ENCODE measurements around the gene PITRM1. TPM values are rescaled to one million over a fixed set of nuclear protein-coding genes. Genes with fewer than 3 reads are reported as not detected.
"Not testable (repeated sequence)": the region's sequence is repeated elsewhere in the genome, so short reads cannot be mapped to it uniquely, and the experiment has no call there.

Gene PITRM1, protein sequence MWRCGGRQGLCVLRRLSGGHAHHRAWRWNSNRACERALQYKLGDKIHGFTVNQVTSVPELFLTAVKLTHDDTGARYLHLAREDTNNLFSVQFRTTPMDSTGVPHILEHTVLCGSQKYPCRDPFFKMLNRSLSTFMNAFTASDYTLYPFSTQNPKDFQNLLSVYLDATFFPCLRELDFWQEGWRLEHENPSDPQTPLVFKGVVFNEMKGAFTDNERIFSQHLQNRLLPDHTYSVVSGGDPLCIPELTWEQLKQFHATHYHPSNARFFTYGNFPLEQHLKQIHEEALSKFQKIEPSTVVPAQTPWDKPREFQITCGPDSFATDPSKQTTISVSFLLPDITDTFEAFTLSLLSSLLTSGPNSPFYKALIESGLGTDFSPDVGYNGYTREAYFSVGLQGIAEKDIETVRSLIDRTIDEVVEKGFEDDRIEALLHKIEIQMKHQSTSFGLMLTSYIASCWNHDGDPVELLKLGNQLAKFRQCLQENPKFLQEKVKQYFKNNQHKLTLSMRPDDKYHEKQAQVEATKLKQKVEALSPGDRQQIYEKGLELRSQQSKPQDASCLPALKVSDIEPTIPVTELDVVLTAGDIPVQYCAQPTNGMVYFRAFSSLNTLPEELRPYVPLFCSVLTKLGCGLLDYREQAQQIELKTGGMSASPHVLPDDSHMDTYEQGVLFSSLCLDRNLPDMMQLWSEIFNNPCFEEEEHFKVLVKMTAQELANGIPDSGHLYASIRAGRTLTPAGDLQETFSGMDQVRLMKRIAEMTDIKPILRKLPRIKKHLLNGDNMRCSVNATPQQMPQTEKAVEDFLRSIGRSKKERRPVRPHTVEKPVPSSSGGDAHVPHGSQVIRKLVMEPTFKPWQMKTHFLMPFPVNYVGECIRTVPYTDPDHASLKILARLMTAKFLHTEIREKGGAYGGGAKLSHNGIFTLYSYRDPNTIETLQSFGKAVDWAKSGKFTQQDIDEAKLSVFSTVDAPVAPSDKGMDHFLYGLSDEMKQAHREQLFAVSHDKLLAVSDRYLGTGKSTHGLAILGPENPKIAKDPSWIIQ
- 65.8 and 70.4 TPM in 2 replicates for total RNA-seq (2022)
- Bru-seq, nascent RNA: percentile 76 among the genes with signal in this experiment
- BruChase-seq, experiment 1, labeled RNA remaining after a 6-hour chase: percentile 76 among the genes with signal in this experiment
- BruChase-seq, experiment 2, labeled RNA remaining after a 2-hour chase: percentile 73 among the genes with signal in this experiment
- long read RNA-seq, transcript PITRM1-201 (27 exons, 3,450 nt): major isoform, 41 of 66 reads
- long read RNA-seq, partial matches to known transcripts: 15 of 66 reads
- long read RNA-seq, other reads (novel, unspliced or antisense): 10 of 66 reads

- intact Hi-C loops (cut with micrococcal nuclease; ENCODE audit: unreplicated experiment): no loop called here
- peaks cover 47% of the 10 kb centered on the region for H3K36me3 Mint-ChIP-seq (ENCODE audit: insufficient read depth, unreplicated experiment)
- H3K4me3 Mint-ChIP-seq (ENCODE audit: low read depth, unreplicated experiment): peak within 1 kb of the TSS; percentile 71
- CTCF ChIA-PET: interaction anchor here (0.6 to 0.7 kb wide), 6 partner anchors 28 to 1070 kb away, joined by 3 to 6 read pairs (median 4); no protein-coding TSS in a partner anchor
- no TSS peak for BruUV-seq (replicated peaks)
- TF ChIP-seq, protein P1, sequence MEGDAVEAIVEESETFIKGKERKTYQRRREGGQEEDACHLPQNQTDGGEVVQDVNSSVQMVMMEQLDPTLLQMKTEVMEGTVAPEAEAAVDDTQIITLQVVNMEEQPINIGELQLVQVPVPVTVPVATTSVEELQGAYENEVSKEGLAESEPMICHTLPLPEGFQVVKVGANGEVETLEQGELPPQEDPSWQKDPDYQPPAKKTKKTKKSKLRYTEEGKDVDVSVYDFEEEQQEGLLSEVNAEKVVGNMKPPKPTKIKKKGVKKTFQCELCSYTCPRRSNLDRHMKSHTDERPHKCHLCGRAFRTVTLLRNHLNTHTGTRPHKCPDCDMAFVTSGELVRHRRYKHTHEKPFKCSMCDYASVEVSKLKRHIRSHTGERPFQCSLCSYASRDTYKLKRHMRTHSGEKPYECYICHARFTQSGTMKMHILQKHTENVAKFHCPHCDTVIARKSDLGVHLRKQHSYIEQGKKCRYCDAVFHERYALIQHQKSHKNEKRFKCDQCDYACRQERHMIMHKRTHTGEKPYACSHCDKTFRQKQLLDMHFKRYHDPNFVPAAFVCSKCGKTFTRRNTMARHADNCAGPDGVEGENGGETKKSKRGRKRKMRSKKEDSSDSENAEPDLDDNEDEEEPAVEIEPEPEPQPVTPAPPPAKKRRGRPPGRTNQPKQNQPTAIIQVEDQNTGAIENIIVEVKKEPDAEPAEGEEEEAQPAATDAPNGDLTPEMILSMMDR (IDR thresholded peaks at IDR 0.05; ENCODE audit: unreplicated experiment): no peak
- H3K27me3 Mint-ChIP-seq (ENCODE audit: unreplicated experiment): peaks cover 18% of the 10 kb centered on the region
- no peaks in the 10 kb centered on the region for H3K9me3 Mint-ChIP-seq (ENCODE audit: low read depth, unreplicated experiment)
- H3K27ac Mint-ChIP-seq (ENCODE audit: unreplicated experiment): peak within 1 kb of the TSS; percentile 52
- H3K4me1 Mint-ChIP-seq (ENCODE audit: low read depth, unreplicated experiment): peaks cover 9% of the 10 kb centered on the region
- DNase-seq: peak; percentile 98
Observed at GRCh38 chr10:3172446-3173170, at the start of gene PITRM1. Gene PITRM1, minus strand, starts transcription at chr10:3172782. Its CDS starts 10 bp downstream, at chr10:3172772.

DNA sequence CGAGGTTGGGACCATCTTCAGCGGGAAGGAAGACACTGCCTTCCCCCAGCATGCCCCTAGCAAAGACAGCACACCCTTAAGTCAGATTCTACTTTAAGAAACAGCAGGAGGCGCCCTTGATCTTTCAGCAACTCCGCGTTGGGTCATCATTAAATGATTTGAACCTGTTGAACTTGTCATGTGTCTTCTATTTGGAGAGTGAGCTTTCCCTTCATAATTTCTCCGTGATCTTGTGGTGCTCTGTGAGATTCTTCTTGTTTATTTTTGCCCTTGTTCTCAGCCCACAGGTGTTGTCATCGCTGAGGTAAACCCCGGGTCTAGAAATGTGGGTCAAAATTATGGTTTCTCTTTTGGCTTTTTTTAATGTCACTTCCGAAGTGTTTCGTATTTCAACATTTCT, 49.5 kb upstream of the PITRM1 start:
- CTCF ChIA-PET: no interaction called here
- Mint-ChIP-seq H3K4me3 (ENCODE audit: low read depth, unreplicated experiment) (no peak overlapping the region), H3K4me1 (ENCODE audit: low read depth, unreplicated experiment) (no peaks in the 10 kb centered on the region), H3K9me3 (ENCODE audit: low read depth, unreplicated experiment) (peaks cover 7% of the 10 kb centered on the region), H3K27ac (ENCODE audit: unreplicated experiment) (no peak overlapping the region), H3K36me3 (ENCODE audit: insufficient read depth, unreplicated experiment) (no peaks in the 10 kb centered on the region), H3K27me3 (ENCODE audit: unreplicated experiment) (no peaks in the 10 kb centered on the region)
- DNase-seq: no peak
- intact Hi-C loops (cut with micrococcal nuclease; ENCODE audit: unreplicated experiment): no loop called here
- TF ChIP-seq, protein P1 (IDR thresholded peaks at IDR 0.05; ENCODE audit: unreplicated experiment): no peak
- BruUV-seq (replicated peaks): no TSS peak

DNA sequence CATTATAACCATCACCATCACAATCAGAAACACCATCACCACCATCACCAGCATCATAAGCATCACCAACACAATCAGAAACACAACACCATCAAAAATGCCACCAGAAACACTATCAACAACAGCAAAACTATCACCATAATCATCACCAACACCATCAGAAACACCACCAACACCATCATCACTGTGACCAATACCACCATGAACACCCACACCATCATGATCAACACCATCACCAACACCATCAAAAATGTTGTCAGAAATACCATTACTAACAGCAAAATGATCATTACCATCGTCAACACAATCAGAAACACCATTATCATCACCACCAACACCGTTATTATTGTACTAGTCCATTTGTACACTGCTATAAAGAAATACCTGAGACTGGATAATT, 49.0 kb upstream of the PITRM1 start:
- H3K27ac Mint-ChIP-seq (ENCODE audit: unreplicated experiment); BruUV-seq (replicated peaks); intact Hi-C loops (cut with micrococcal nuclease; ENCODE audit: unreplicated experiment); H3K36me3 Mint-ChIP-seq (ENCODE audit: insufficient read depth, unreplicated experiment); H3K4me3 Mint-ChIP-seq (ENCODE audit: low read depth, unreplicated experiment); DNase-seq; CTCF ChIA-PET; H3K9me3 Mint-ChIP-seq (ENCODE audit: low read depth, unreplicated experiment); H3K27me3 Mint-ChIP-seq (ENCODE audit: unreplicated experiment); H3K4me1 Mint-ChIP-seq (ENCODE audit: low read depth, unreplicated experiment): not testable (repeated sequence)

DNA sequence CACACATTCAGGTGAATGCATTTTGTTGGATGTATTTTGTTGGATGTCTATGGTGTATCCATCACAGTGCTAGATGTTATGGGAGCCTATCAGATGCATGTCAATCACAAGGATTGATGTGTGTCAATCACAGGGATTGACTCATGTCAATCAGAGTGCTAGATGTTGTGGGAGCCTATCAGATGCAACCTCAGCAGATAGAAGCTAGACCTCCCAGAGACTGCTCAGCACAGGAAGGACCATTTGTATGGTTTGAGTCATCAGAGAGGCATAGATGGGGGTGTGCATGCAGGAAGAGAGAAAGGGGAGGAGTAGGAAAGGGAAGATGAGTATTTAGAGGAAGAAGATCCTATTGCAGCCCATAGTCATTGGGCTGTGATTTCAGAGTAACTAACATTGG, 48.3 kb upstream of the PITRM1 start:
- CTCF ChIA-PET: no interaction called here

DNA sequence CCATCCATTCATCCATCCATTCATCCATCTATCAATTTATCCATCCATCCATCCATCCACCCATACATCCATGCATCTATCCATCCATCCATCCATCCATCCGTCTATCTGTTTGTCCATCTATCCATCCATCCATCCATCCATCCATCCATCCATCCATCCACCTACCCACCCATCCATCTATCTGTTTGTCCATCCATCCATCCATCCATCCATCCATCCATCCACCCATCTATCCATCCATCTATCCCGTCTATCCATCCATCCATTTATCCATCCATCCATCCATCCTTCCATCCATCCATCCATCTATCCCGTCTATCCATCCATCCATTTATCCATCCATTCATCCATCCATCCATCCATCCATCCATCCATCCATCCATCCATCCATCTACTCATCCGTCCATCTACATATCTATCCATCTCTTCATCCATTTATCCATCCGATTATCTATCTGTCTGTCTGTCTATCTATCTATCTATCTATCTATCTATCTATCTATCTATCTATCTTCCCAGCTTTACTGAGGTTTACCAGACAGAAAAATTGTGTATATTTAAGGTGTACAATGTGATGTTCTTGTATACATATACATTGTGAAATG, 46.5 kb upstream of the PITRM1 start:
- CTCF ChIA-PET; intact Hi-C loops (cut with micrococcal nuclease; ENCODE audit: unreplicated experiment); H3K27ac Mint-ChIP-seq (ENCODE audit: unreplicated experiment); H3K36me3 Mint-ChIP-seq (ENCODE audit: insufficient read depth, unreplicated experiment); H3K4me3 Mint-ChIP-seq (ENCODE audit: low read depth, unreplicated experiment); DNase-seq; H3K27me3 Mint-ChIP-seq (ENCODE audit: unreplicated experiment); H3K4me1 Mint-ChIP-seq (ENCODE audit: low read depth, unreplicated experiment); BruUV-seq (replicated peaks); H3K9me3 Mint-ChIP-seq (ENCODE audit: low read depth, unreplicated experiment): not testable (repeated sequence)

More for the DNA sequence above, 48.3 kb upstream of the PITRM1 start:
- intact Hi-C loops (cut with micrococcal nuclease; ENCODE audit: unreplicated experiment): no loop called here
- H3K36me3 Mint-ChIP-seq (ENCODE audit: insufficient read depth, unreplicated experiment): no peaks in the 10 kb centered on the region
- no peak overlapping the region for H3K4me3 Mint-ChIP-seq (ENCODE audit: low read depth, unreplicated experiment)
- no peak for DNase-seq
- H3K4me1 Mint-ChIP-seq (ENCODE audit: low read depth, unreplicated experiment): no peaks in the 10 kb centered on the region
- TF ChIP-seq, protein P1 (IDR thresholded peaks at IDR 0.05; ENCODE audit: unreplicated experiment): no peak
- peaks cover 7% of the 10 kb centered on the region for H3K9me3 Mint-ChIP-seq (ENCODE audit: low read depth, unreplicated experiment)
- BruUV-seq (replicated peaks): no TSS peak
- no peak overlapping the region for H3K27ac Mint-ChIP-seq (ENCODE audit: unreplicated experiment)
- no peaks in the 10 kb centered on the region for H3K27me3 Mint-ChIP-seq (ENCODE audit: unreplicated experiment)

Data from Calu3 (cell line).